GM18870 (cell line): Measurements from ENCODE around the gene RIT2.

Experiments
- ATAC-seq: cut with Tn5 transposase; IDR thresholded peaks from one replicate; pipeline ENCODE4 v1.9.1; 2021; ENCODE audit warnings: moderate library complexity; ENCODE audit not compliant: unreplicated experiment

RIT2 gene

DNA sequence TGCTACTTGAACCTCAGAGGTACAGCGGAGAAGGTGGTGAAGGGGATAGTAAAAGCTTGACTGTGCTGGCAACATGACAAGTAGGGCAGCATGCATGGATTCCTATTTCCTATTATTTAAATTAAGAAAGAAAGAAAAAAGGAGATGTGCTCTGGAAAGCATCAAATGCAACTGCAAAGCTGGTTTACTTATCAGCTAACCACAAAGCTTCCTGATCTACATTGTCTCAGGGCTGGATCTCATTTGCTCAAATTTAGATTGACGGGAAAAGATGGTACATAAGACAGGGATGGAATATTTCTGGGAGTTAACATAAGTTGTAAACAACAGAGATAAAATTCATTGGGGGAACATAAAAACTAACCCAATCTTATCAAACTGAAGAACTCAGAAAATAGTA is 178.0 kb downstream of the RIT2 start:
- ATAC-seq, result no peak

DNA sequence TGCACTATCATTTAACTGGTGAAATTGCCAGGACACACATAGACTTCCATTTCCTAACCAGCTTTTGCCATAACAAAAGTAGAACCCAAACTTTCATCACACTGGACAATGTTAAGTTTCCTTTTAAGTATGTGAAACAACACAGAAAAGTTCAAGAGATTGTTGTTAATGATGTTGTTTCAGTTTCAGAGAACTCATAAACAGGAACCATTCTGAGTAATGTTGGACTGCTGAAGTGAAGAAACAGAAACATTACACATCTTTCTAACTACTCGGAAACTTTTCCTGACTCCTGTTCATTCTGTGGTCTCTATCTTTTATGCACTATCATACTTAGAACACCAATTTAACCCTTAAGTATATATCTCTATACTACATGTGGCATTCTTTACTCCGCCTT is 179.2 kb downstream of the RIT2 start:
- peak; percentile 97 for ATAC-seq

DNA sequence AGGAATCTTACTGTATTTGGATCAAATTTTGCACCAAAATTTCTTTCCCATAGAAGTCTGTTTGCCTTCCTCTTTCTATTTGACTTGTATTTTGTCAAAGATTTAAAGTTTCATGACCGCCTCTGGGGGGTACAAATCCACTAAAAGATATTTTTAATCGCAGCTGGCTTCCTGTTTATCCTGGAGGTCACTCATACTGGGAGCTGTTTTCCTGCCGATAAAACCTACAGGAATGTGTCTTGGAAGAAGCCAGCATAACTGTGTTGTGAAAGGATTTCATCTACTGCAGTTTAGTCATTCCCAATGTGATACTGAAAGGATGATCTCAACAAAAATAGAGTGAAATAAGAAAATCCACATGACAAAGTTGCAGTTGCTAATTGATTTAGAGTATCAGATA is 184.0 kb downstream of the RIT2 start:
- ATAC-seq, result no peak

DNA sequence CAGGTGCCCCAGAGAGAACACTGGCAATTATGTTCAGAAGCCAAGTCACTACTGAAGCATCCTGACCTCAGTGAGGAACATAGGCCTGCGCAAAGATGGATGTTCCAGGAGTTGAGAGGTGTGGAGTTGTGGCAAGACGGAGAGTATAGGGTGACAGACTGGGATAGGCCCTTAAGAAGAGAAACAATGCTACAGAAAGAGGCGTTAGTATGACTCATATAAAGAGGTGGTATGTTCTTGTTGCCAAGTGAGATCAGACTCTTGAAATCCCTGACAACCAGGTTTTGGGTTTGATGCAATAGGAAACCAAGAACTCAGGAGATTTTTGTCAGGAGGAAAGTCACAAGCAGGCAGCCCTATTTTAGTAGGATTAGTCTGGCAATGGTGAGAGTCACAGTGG is 185.6 kb downstream of the RIT2 start:
- no peak for ATAC-seq

DNA sequence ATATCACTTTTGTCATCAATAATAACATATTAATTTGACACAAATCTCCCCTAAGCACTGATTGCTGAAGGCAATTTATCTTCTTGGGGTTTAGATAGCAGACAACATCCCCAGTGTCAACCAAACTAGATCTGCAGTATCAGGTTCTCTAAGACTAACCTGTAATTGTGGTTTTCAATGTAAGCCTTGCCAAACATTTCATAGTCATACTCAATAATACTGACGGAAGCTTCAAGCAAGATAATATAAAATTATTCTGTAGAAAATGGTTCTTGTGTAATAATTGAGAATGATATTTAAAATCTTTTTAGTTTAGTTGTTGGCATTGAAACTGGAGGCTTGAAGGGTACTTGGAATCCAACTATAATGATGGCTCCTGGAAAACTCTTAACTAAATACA is 186.3 kb downstream of the RIT2 start:
- ATAC-seq, result no peak

DNA sequence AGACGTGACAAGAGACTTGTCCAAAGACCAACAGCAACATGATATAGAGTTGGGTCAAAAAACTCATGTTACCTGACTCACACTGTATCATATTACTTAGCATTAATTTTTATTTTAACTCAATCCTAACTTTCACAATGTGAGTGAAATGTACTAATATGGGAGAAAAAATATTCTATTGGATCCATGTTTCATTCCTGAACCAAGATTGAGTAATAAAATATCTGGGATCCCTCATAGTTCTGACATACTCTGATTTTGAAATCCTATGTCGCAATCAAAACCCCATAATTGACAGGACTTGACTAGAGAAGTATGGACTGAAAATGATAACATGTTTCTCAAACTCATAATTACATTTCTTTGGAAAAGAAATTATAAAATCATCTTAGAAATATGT is 190.4 kb downstream of the RIT2 start:
- ATAC-seq, result no peak

DNA sequence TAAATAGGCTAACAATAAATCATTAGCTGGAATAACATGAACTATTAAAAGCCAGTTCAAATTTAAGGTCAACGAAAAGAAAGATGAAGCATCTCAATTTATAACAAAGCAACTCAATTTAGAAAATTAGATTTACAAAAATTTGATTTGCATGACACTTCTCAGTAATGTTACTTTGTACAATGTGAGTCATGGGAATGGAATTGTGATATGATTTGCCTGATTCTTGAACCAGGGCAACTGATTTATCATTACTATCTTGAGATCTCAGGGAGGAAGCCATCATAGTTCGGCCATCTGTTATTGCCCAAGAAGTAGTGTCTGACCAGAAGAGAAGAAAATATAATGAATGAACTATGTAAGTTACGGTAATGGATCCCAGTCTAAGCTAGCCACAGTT is 193.1 kb downstream of the RIT2 start:
- ATAC-seq, result no peak

DNA sequence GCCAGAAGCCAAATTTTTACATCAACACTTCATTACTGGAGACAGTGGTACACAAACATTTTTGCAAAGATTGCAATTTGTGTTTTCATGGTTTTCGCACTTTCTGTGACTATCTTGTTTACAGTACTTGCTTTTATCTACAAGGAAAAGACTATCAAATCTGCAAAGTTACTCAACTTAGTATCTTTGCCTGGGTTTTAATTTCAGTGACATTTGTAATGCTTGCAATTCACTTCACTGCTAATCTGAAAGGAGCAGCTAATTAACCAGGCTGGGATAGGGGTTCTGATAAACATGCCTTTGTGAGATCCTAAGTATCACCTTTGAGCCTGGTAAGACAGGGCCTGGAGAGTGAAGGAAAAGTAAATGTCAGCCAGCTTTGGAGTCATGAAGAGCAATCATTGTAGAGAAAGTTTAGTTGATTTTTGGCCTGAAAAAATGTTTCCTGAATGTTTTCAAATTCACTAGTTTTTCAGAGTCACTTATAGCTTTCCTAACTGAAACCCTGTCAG is 194.2 kb downstream of the RIT2 start:
- no peak for ATAC-seq

DNA sequence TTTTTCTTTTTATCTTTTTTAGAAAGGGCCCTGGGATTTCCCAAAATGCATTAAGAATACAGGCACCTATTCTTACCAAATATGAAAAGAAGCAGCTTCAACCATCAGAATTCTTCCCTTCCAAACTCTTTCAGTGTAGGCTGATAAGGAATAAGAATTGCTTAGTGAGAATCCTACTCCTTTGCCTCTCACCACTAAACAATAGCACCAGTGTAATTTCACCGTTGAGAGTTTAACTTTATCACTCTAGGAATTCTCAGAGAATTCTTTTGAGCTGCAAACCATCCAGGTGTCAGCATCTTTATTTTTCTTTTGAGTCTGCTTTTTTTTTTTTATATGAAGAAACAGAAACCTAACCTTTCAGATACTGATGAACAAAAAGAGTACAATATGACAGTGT is 194.9 kb downstream of the RIT2 start:
- no peak for ATAC-seq

DNA sequence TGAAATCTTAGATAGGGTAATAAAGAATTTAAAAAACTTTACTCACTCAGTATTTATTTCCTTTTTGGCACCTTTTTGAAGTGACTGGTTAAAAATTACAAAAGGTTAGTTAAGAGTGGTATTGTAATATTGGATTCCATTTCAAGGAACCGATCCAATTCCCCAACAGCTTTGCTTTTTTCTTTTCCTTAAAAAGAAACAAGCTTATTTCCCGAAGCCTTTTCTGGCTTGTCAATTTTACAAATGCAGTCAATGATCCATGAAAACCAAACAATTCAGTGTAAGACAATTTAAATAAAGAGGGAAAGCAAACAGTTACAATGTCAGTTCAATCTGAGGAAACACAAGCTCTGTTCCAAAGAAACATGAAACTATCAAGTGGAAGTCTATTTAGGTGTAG is 200.2 kb downstream of the RIT2 start:
- no peak for ATAC-seq

DNA sequence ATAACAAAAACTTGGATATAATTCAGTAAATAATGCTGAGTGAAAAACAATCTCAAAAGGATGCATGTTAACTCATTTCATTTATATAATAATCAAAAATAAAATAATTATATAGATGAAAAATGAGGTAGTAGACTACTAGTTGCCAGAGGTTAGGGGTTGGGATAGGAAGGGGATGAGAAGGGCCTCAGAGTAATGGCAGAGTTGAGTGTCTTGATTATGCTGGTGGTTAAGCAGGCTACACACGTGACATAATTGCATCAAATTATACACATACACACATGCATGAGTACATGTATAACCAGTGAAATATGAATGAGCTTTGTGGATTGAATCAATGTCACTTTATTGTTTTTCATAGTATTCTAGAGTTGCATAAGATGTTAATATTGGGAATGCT is 201.0 kb downstream of the RIT2 start:
- no peak for ATAC-seq

DNA sequence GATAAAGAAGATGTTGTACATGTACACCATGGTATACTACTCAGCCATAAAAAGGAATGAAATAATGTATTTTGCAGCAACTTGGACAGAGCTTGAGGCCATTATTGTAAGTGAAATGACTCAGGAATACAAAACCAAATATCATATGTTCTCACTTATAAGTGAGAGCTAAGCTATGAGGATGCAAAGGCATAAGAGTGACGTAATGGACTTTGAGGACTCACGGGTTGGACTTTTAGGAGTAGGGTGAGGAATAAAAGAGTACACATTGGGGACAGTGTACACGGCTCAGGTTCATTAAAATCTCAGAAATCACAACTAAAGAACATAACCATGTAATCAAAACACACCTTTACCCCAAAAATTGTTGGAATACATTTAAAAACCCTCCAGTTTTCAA is 206.4 kb downstream of the RIT2 start:
- no peak for ATAC-seq

DNA sequence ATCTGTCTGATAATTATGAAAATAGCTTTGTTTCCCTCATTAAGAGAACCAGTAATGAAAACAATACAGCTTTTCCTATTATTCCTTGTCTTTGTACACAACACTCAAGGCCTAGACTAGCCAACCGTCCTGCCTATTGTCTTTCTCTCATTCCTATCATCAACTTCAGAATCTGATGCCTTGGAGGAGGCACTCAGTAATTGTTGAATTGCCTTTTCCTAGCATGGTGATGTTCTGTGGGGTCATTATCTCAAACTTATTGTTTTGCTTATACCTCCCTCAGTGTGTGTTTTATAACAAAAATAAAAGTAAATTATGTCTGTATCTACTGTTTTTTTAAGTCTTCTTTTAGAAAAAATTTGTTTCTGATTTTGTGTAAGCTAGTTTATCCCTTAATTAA is 208.7 kb downstream of the RIT2 start:
- ATAC-seq, result no peak

DNA sequence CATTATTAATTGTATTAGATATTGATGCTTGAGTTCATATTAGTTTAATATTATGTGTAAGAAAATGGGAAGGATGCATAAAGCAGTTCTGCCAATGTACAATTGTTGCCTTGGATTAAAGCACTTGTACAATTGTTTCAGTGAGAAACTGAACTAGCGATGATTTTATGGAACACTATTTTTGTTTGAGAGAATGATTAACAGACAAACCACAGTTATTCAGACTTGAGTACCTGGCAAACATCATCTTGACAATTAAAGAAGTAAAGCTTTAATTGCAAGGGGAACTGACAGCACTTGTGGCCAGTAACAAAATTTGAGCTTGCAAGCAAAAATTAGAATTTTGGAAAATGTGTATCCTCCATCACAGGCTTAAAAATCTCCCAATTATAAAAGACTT is 214.3 kb downstream of the RIT2 start:
- ATAC-seq, result no peak

DNA sequence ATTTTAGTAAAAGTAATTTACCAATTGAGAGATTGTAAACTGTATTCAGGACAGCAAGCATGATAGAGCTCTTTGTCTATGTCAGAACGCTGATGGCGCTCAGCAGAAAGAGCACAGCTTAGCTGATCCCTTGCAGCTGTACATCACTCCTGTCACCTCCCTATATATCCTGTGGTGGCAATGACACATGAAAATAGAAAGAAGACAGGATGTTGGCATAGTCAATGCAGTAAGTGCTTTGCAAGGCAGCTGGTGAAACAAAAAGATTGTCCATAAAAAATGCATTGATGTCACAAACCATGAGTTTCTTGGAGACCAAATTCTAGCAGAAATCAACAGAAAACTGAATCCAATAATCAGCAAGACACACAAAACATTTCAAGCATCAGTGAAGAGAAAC is 221.5 kb downstream of the RIT2 start:
- no peak for ATAC-seq

DNA sequence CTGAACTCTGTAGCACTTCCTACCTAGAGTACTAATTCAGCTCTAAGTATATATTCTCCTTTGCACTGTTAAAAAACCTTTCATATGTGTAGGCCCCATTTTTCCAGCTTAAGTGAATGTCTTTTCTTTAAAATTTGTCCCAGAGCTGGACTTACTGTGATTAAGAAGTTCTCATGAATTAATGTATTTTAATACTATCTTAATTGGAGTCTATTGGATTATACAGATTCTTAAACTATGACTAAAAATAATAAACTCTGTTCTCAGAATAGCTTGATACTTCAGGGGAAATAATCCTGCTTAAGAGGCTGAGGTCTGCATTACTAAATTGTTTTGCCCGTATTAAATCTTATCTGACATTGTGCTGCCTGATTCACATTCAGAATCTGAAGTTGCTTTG is 223.3 kb downstream of the RIT2 start:
- no peak for ATAC-seq

DNA sequence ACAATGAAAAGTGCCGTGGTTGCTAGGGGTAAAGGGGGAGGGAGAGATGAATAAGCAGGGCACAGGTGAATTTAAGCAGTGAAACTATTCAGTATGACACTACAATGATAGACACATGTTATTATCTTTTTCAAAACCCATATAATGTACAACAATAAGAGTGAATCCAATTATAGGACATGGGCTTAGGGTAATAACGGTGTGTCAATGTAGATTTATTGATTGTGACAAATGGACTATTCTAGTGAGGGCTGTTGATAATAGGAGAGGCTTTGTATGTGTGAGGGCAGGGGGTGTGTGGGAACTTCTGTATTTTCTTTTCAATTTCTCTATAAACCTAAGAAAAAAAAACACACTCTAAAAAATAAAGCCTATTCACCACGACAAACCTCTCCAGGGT is 223.8 kb downstream of the RIT2 start:
- ATAC-seq, result no peak

DNA sequence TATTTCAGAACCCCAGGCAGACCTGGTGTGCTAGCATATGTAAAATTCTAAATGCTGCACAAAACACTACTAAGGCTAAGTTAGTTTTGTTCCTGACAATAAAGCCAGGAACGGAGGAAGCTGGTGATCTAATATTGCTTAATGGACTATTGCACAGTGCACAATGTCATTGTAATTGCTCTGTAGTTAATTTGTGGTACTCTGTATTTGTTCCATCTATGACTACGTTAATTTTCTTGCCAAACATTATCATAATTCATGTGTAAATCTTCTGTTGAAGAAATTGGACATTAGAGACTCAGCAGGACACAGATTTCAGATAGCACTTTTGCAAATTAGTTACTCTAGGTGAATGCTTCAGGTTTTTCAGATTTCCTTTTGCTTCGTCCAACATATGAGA is 232.3 kb downstream of the RIT2 start:
- no peak for ATAC-seq

DNA sequence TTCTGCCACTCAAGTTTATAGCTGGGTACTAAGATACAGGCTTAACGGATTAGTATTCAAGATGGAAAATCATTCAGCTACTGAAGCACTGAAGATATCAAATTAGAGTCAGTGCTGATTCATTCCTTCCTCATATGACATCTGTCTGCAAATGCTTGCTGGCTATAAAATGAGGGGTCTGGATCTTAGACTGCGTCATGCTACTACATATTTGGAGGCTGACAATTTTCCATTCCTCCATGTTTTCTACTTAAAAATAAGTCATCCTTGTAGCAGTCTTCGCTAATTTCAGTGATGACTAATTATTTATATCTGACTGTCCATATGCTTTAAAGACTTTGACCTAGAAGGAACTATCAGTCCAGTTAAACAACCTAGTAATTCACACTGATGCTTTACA is 233.4 kb downstream of the RIT2 start:
- no peak for ATAC-seq

DNA sequence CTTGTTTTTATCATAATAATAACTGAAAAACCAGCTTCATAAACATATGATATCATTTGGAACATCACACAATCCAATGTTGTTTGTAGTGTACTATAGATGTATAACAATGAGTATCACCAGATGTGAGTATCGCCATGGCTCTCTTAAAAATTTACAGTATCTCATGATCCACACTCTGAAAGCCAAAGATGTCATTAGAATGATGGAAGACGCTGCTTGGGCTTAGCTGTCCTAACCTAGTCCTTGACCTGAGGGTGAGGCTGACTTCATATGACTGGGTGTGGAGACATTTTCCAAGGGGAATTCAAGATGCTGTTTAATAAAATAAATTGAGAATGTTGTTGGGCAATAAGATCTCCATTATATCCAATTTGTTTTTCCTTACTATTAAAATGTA is 242.6 kb downstream of the RIT2 start:
- no peak for ATAC-seq

DNA sequence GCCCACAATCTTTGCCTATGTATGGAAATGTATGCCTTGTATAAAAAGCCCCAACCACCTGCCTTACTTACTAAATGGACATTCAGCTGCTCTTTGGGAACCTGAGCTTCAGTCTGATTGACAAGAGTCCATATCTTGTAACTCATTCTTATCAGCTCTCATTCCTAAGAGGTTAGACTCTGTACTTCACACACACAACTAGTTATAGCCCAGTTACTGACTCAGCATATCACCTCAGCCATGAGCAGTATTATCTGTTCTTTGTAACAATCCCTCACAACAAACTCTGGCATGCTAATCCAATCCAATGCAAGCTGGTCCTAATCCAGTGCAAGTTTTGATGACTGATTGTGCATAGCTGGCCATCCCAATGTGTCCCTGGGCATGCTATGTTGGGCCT is 250.6 kb downstream of the RIT2 start:
- no peak for ATAC-seq

DNA sequence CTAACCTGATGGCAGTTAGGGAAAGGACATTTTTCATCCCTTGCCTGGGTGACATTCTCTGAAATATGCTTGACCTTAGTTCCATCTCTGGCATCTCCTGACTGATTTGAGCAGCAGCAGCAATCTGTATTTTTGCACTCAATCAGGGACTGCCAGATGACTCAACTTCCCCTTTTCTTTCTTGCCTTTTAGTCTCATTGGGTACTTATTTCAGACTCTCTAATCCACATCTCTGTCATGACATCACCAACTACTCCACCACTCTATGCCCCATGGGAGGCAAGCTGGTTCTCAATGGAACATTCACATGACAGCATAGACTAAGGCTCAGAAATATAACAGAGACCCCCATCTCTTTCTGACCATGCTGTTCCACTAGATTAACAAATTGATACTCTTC is 254.2 kb downstream of the RIT2 start:
- no peak for ATAC-seq

DNA sequence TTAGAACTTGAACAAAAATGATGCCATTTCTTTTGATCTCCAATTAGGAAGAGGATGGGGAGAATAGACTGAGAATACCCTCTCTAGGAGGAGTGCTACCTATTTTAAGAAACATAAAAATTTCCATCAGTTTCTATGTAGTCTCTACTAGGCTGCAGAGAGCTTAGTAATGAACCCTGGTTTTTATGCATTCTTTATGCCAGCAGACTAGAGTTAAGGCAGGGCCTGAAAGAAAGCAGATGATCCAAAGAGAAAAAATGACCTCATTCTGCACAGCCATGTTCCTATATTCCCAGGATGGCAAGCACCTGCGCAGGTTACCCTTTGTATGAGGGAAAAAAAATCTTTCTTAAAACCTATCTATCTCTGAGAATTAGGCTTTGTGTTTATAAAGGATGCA is 254.9 kb downstream of the RIT2 start:
- no peak for ATAC-seq

DNA sequence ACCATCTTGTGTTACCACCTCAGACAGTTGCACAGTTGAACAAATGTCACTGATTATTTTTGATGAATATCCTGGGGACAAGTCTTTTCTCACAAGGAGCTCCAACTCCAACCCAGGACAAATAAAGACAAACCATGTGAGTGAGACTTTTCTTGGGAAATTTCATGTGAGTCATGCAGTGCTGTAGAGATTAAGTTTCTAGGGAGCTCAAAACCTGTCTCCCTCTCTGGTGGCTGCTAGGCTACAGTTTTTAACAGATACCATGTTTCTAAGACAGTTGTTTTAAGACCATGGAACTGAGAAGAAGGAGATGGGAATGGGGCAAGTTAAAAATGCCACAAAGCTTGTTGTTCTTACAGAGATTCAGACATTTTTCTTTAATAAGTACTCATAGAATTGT is 255.5 kb downstream of the RIT2 start:
- ATAC-seq, result no peak
